ENCODE measurements around the gene SDHAF2. TPM values are rescaled to one million over a fixed set of nuclear protein-coding genes. Genes with fewer than 3 reads are reported as not detected.
A peak's percentile ranks its signal among the peaks of the same experiment; 100 is the strongest.
"Not testable (repeated sequence)": the region's sequence is repeated elsewhere in the genome, so short reads cannot be mapped to it uniquely, and the experiment has no call there.

The SDHAF2 gene
- total RNA-seq, 3 donors from 2014 or later: 38.9 to 42.3 (median 42.1) TPM

DNA sequence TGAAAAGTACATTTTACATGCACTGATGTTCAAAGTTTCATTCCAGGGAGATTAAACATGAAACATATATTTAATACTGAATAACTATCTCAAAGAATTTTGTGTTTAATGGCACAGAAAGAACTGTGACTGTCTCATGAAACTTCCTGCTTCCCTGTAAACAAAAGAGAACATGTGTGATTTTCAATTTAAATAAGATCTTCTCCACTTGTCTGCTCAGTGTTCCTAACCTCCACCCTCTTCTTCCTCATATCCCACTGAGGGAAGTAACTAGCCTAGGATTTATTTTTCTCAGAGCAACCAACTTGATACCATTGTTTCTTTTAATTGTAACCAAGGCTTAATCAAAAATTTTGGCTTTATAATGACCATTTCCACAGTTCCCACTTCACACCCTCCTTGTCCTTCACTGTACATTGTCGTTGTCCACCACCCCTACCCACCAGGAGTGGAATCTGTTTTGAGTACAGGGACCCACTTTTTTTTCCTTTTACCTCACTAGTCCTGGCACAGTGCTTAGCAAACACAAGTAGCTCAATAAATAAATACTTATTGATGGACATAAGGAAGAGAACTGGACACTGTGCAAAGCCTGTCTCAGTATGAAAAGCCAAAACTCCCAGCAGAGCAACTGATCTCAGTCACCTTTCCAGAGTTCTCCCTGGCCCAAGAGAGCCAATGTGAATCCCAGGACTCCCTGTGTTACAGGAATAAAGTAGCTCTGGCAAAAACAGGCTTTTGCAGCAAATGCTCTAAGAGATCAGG is 4.4 kb upstream of the SDHAF2 start:
- Histone ChIP-seq H3K4me3 (no peak overlapping the region), H3K4me1 (ENCODE audit: low read depth) (peaks cover 9% of the 10 kb centered on the region), H3K36me3 (ENCODE audit: low read depth) (peaks cover 13% of the 10 kb centered on the region), H3K9me3 (no peaks in the 10 kb centered on the region)
- no peak for ATAC-seq
- TF ChIP-seq, protein P1, sequence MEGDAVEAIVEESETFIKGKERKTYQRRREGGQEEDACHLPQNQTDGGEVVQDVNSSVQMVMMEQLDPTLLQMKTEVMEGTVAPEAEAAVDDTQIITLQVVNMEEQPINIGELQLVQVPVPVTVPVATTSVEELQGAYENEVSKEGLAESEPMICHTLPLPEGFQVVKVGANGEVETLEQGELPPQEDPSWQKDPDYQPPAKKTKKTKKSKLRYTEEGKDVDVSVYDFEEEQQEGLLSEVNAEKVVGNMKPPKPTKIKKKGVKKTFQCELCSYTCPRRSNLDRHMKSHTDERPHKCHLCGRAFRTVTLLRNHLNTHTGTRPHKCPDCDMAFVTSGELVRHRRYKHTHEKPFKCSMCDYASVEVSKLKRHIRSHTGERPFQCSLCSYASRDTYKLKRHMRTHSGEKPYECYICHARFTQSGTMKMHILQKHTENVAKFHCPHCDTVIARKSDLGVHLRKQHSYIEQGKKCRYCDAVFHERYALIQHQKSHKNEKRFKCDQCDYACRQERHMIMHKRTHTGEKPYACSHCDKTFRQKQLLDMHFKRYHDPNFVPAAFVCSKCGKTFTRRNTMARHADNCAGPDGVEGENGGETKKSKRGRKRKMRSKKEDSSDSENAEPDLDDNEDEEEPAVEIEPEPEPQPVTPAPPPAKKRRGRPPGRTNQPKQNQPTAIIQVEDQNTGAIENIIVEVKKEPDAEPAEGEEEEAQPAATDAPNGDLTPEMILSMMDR (IDR thresholded peaks at IDR 0.05): no peak
- intact Hi-C loops (cut with DNase I, micrococcal nuclease): no loop called here
- DNase-seq: no peak

DNA sequence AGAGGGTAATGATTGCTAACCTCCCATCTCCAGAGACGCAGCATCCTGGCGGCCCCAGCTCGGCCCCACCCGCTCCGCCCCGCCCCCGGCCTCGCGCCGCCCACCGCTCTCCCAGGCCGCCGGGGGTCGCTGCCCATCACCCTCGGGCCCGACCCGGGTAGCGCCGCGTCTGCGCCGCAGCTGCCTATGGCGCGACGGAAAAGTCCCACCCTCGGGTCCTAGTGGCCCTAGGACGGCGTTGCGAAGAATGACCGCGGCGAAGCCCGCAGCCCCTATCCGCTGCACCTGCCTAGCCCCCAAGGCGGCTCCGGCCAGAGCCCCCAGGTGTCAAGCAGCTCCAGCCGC is 606 bp upstream of the SDHAF2 start:
- ATAC-seq: peak; percentile 74
- H3K4me1 ChIP-seq (ENCODE audit: low read depth): peaks cover 24% of the 10 kb centered on the region
- intact Hi-C loops (cut with DNase I, micrococcal nuclease): no loop called here
- TF ChIP-seq, protein P1 (IDR thresholded peaks at IDR 0.05): no peak
- H3K9me3 ChIP-seq: no peaks in the 10 kb centered on the region
- peak; percentile 63 to 81 (median 78) for DNase-seq
- H3K4me3 ChIP-seq: peak overlapping the region; percentile 40
- peaks cover 13% of the 10 kb centered on the region for H3K36me3 ChIP-seq (ENCODE audit: low read depth)

DNA sequence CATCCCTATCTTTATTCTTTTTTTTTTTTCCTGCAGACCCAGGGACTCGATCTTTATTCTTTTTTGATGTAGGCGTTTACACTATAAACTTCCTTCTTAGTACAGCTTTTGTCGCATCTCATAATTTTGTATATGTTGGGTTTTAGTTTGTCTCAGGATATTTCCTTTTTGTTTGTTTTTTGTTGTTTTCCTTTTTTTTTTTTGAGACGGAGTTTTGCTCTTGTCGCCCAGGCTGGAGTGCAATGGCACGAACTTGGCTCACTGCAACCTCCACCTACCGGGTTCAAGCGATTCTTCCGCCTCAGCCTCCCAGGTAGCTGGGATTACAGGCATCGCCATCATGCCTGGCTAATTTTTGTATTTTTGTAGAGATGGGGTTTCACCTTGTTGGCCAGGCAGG is 915 bp downstream of the SDHAF2 start:
- DNase-seq; ATAC-seq; H3K9me3 ChIP-seq; H3K4me3 ChIP-seq; intact Hi-C loops (cut with DNase I, micrococcal nuclease): not testable (repeated sequence)
- Histone ChIP-seq H3K4me1 (ENCODE audit: low read depth) (peaks cover 29% of the 10 kb centered on the region), H3K36me3 (ENCODE audit: low read depth) (peaks cover 13% of the 10 kb centered on the region)

DNA sequence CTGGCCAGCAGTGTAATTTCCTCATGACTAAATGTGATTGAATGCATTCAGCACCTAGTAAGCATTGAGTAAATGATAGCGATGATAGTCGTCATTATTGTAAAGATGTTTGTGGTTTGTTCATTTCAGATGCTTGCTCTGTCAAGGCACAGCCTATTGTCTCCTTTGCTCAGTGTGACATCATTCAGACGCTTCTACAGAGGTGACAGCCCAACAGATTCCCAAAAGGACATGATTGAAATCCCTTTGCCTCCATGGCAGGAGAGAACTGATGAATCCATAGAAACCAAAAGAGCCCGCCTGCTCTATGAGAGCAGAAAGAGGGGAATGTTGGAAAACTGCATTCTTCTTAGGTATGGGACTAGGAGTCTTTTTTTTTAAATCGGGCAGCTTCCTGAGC is 7.6 kb downstream of the SDHAF2 start:
- TF ChIP-seq, protein P1 (IDR thresholded peaks at IDR 0.05): no peak
- no peaks in the 10 kb centered on the region for H3K9me3 ChIP-seq
- no peak overlapping the region for H3K4me3 ChIP-seq
- ATAC-seq (no peak), DNase-seq (no peak)
- no peaks in the 10 kb centered on the region for H3K36me3 ChIP-seq (ENCODE audit: low read depth)
- H3K4me1 ChIP-seq (ENCODE audit: low read depth): peaks cover 6% of the 10 kb centered on the region
- intact Hi-C loops (cut with DNase I, micrococcal nuclease): no loop called here

DNA sequence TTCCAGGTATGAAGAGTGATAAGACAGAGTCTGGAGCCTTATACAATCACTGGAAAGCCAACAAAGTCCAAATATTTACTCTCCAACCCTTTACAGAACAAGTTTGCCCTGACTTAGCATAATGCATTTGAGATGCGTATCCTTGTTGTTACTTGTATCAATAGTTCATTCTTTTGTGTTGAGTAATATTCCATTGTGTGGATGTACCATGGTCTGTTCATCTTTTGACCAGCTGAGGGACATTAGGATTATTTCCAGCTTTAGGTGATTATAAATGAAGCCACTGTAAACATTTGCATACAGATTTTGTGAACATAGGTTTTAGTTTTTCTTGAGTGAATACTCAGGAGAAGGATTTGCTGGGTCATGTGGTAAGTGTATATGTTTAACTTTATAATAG is 9.7 kb downstream of the SDHAF2 start:
- TF ChIP-seq, protein P1 (IDR thresholded peaks at IDR 0.05): no peak
- no peaks in the 10 kb centered on the region for H3K9me3 ChIP-seq
- ATAC-seq (no peak), DNase-seq (no peak)
- H3K4me1 ChIP-seq (ENCODE audit: low read depth): peaks cover 6% of the 10 kb centered on the region
- no peaks in the 10 kb centered on the region for H3K36me3 ChIP-seq (ENCODE audit: low read depth)
- no peak overlapping the region for H3K4me3 ChIP-seq
- intact Hi-C loops (cut with DNase I, micrococcal nuclease): no loop called here

DNA sequence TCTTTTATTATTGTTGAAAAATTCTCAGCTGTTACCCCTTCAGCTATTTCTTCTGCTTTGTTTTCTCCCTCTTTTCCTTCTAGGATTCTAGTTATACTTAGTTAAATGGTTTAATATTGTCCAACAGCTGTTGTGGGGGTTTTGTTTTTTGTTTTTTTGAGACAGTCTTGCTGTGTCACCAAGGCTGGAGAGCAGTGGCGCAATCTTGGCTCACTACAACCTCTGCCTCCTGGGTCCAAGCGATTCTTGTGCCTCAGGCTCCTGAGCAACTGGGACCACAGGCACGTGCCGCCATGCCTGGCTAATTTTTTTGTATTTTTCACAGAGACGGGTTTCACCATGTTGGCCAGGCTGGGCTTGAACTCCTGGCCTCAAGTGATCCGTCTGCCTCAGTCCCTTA is 12.7 kb downstream of the SDHAF2 start:
- no peak for ATAC-seq
- intact Hi-C loops (cut with DNase I, micrococcal nuclease): no loop called here
- H3K36me3 ChIP-seq (ENCODE audit: low read depth): peaks cover 6% of the 10 kb centered on the region

More for the DNA sequence above, 12.7 kb downstream of the SDHAF2 start:
- Histone ChIP-seq H3K4me1 (ENCODE audit: low read depth) (no peaks in the 10 kb centered on the region), H3K9me3 (no peaks in the 10 kb centered on the region), H3K4me3 (no peak overlapping the region)
- no peak for DNase-seq
- TF ChIP-seq, protein P1 (IDR thresholded peaks at IDR 0.05): no peak

All from mucosa of descending colon (tissue), 3 donors.